HG03103 (cell line): Measurements from ENCODE around the gene IL17RA.

Experiments
- ATAC-seq: cut with Tn5 transposase; IDR thresholded peaks from one replicate; pipeline ENCODE4 v1.9.1; 2021; ENCODE audit warnings: low read depth; ENCODE audit not compliant: unreplicated experiment

The IL17RA gene

DNA sequence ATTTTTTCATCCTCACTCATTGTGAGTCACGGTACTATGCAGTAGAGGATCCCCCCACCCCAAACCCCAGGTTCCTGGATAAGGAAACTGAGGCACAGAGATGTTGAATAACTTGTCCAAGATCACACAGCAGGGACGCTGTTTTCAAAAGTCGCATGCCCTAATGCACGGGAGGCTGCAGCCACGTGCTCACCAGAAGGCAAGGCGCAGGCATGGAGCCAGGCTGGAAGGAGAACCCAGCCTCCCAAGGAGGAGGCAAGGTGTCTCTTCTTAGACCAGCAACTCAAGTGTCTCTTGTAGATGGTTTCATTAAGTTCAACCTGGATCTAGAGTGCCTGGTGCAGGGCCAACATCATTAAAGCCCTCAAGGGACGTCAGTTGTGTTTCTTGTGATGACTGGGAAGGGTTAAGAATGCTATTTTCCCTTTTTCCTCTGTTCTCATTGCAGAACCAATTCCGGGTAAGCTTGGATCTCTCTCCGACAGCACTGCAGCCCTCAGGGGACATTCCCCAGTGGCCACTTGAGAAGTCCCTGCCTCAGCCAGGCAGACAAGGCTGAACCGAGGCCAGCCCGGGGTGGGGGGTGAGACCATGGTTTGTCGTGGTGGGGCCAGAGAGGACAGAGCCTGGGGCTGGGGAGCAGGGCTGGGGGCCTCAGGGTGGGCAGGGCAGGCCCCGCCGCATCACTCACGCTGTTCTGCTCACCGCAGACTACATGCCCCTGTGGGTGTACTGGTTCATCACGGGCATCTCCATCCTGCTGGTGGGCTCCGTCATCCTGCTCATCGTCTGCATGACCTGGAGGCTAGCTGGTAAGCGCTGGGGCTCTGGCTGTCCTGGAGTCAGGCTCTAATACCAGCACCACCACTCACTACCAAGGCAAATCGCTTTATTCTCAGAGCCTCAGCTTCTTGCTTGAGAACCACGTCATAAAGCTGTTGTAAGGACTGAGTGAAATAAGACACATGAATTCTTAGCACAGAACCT, 20.6 kb downstream of the IL17RA start:
- ATAC-seq: no peak

DNA sequence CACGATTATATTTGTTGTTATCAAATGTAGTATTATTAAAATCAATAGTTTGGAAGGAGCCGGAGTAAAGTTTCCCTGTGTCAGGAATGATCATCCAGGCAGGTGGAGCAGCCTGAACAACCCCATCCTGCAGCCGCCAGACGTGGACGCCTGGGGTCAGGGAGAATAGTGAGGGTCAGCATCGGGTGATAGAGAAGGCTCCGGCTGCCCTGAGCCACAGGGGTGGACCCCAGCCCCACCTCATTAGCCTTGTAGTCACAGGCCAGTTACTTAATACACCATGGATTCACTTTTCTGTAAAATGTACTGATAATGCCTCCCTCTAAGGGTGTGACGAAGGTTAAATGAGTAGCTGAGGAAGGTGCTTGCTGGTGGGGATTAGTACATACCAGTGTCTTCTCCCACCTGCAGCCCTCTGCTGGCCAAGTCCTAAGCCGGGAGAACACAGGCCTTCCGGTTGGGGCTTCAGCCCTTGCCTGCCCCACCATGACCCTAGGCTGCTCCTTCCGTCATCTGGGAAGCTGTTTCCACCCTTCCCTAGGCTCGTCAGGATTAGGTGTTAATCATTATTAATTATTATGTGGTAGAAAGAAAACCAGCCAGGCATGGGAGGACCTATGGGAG, 21.5 kb downstream of the IL17RA start:
- no peak for ATAC-seq

DNA sequence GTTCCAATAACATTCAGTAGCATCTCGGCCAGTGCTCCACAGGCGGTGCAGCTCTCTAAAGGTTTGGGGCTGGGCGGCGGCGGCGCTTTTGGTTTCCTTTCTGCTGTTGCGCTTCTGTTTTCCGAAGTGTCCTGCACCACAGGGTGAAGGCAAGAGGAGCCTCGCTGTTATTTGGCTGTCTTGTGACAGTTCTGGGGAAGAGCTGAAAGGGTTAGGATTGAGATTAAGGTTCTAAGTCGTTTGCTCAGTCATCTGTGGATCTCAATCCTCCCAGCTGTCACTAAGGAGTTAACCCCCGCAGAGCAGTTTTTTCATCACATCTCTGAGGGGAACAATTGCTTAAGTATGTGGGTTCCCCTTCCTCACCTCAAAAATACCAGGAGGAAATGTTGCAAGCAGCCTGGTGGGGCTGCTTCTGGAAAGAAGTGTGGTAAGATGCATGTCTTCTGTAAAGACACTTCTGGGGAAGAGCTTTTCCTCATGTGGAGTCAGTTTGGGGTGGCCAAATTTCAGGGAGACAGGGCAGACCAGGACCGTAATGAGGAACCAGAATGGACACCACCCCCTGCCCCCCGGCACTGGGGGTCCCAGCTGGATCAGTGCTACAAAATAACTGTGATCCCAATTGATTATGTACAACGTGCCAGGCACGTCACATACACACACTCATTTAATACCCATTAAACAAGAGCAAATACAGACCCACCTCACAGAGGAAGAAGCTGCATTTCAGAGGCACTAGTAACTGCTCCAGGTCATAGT, 22.2 kb downstream of the IL17RA start:
- no peak for ATAC-seq

DNA sequence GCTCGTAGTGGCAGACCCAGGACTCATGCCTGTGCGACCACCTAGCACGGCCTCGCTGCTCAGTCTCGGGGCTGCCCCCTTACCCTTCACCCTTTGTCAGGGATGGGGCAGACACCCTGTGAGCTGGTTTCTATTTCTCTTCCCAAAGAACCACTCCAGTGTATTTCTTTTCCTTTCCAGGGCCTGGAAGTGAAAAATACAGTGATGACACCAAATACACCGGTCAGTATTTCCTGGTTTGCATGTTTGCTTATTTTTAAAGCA, 22.7 kb downstream of the IL17RA start:
- no peak for ATAC-seq

DNA sequence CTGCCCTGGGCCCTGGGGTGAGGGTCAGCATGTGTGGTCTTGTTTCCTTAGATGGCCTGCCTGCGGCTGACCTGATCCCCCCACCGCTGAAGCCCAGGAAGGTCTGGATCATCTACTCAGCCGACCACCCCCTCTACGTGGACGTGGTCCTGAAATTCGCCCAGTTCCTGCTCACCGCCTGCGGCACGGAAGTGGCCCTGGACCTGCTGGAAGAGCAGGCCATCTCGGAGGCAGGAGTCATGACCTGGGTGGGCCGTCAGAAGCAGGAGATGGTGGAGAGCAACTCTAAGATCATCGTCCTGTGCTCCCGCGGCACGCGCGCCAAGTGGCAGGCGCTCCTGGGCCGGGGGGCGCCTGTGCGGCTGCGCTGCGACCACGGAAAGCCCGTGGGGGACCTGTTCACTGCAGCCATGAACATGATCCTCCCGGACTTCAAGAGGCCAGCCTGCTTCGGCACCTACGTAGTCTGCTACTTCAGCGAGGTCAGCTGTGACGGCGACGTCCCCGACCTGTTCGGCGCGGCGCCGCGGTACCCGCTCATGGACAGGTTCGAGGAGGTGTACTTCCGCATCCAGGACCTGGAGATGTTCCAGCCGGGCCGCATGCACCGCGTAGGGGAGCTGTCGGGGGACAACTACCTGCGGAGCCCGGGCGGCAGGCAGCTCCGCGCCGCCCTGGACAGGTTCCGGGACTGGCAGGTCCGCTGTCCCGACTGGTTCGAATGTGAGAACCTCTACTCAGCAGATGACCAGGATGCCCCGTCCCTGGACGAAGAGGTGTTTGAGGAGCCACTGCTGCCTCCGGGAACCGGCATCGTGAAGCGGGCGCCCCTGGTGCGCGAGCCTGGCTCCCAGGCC, 23.7 kb downstream of the IL17RA start:
- ATAC-seq: no peak

DNA sequence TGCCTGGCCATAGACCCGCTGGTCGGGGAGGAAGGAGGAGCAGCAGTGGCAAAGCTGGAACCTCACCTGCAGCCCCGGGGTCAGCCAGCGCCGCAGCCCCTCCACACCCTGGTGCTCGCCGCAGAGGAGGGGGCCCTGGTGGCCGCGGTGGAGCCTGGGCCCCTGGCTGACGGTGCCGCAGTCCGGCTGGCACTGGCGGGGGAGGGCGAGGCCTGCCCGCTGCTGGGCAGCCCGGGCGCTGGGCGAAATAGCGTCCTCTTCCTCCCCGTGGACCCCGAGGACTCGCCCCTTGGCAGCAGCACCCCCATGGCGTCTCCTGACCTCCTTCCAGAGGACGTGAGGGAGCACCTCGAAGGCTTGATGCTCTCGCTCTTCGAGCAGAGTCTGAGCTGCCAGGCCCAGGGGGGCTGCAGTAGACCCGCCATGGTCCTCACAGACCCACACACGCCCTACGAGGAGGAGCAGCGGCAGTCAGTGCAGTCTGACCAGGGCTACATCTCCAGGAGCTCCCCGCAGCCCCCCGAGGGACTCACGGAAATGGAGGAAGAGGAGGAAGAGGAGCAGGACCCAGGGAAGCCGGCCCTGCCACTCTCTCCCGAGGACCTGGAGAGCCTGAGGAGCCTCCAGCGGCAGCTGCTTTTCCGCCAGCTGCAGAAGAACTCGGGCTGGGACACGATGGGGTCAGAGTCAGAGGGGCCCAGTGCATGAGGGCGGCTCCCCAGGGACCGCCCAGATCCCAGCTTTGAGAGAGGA, 24.5 kb downstream of the IL17RA start:
- ATAC-seq: no peak

DNA sequence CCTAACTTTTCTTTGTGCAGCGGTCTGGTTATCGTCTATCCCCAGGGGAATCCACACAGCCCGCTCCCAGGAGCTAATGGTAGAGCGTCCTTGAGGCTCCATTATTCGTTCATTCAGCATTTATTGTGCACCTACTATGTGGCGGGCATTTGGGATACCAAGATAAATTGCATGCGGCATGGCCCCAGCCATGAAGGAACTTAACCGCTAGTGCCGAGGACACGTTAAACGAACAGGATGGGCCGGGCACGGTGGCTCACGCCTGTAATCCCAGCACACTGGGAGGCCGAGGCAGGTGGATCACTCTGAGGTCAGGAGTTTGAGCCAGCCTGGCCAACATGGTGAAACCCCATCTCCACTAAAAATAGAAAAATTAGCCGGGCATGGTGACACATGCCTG, 25.2 kb downstream of the IL17RA start:
- ATAC-seq: no peak

DNA sequence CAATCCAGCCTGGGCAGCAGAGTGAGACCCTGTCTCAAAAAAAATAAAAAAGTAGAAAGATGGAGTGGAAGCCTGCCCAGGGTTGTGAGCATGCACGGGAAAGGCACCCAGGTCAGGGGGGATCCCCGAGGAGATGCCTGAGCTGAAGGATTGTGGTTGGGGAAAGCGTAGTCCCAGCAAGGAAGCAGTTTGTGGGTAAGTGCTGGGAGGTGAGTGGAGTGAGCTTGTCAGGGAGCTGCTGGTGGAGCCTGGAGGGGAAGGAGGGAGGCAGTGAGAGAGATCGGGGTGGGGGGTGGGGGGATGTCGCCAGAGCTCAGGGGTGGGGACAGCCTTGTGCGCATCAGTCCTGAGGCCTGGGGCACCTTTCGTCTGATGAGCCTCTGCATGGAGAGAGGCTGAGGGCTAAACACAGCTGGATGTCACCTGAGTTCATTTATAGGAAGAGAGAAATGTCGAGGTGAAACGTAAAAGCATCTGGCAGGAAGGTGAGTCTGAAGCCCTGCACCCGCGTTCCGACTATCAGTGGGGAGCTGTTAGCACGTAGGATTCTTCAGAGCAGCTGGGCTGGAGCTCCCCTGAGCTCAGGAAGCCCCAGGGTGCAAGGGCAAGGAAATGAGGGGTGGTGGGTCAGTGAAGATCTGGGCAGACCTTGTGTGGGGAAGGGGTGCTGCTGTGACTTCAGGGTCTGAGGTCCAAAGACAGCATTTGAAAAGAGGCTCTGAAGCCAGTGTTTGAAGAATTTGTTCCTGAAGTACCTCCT, 26.2 kb downstream of the IL17RA start:
- no peak for ATAC-seq

DNA sequence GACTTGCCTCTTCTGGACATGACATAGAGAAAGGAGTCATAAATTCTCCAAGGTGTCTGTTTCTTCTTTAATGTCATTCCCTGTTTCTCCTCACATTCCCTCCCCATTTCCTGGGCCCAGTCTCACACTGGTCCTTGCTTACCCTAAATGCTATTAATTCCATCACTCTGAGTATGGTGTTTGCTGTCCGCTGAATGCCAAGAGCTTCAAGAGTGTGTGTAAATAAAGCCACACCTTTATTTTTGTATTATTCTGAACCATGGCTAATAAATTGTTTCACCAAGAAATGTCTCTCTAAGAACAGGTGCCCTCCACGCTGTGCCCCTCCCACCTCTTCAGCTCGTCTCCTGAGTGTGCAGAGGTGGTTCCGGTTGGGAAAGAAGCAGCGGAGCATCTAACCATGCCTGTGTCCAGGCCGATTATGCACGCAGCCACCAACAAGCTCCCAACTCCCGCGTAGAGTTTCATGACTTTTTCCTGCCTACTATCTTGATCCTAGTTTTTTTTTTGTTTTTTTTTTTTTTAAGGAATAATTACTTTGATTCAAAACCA, 27.8 kb downstream of the IL17RA start:
- no peak for ATAC-seq

DNA sequence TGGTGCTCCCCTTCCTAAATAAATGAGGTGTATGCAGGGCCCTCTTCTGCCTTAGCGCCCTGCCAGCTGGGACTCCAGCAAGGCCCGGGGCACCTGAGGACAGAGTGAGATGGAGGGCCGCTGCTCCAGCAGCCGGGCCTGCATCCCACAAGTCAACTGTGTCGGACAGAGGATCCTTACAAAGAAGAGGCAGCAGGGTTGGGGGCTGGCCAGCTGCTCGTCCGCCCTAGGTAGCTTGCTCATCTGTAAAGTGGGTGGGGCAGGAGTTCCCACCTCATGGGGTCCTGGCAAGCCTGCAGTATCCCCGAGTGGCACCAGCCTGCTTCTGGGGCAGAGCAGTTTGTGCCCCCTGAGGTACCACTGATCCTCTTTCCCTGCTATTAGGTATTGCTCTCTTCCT, 28.8 kb downstream of the IL17RA start:
- no peak for ATAC-seq

DNA sequence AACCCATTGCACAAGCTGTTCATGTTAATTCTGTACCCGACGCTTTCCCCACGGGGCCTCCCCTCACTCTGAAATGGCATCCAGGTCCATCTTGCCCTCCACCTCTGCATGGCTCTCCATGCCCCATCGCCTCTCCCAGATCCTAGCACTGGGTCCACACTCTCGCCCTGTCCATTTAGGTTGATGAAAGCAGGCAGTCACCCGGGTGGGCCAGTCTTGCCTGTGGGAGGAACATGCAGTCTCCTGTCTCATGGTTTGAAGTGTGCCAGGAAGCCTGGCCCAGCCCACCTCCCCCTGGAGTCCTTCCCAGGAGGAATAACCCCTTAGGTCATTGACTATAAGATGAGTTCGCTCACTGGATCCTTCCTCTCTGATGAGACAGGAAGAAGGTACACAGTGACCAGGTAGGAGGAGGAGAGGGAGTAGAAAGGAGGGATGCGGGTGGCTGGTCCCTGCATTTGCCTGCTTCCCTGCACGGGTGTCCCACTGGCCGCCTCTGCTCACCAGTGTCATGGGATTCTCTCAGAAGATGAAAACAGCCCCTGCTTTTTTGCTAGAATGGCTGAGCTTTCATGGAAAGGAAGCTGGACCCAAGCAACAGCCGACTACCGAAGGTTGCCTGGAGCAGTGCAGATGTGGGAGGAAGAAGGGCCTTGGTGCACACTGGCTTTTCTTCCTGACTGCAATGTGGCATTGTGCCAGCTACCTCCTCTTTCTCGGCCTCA, 29.5 kb downstream of the IL17RA start:
- ATAC-seq: no peak

DNA sequence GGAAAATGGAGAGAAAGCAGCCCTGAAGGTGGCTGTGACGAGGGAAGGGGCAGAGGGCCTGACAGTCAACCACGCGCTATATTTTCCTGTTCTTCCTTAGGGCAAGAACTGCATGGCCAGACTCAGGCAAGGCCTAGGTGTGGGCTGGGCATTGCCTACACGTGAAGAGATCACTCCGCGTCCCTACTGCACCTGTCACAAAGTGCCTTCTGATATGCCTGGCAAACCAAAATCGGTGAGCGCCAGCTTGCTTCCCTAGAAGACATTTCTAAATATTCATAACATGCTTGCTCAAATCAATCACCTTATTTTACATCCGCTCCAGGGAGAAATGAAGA, 30.1 kb downstream of the IL17RA start:
- ATAC-seq: no peak

DNA sequence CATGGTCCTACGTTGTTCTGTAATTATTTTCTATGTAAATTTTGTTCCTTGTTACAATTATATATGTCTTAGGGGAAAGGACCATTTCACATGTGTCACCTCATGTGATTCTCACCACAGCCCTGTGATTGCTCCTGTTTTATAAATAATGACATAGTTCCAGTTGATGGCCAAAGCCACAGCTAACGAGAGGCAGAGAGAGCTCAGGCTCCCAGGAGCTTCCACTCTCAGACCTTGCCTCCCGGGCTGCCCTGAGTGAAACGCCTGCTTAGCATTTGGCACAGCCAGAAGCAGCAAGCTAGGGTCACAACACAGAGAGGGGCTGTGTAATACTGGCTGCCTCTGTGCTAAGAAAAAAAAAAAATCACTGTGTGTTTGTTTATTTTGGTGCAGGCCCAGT, 30.4 kb downstream of the IL17RA start:
- no peak for ATAC-seq

DNA sequence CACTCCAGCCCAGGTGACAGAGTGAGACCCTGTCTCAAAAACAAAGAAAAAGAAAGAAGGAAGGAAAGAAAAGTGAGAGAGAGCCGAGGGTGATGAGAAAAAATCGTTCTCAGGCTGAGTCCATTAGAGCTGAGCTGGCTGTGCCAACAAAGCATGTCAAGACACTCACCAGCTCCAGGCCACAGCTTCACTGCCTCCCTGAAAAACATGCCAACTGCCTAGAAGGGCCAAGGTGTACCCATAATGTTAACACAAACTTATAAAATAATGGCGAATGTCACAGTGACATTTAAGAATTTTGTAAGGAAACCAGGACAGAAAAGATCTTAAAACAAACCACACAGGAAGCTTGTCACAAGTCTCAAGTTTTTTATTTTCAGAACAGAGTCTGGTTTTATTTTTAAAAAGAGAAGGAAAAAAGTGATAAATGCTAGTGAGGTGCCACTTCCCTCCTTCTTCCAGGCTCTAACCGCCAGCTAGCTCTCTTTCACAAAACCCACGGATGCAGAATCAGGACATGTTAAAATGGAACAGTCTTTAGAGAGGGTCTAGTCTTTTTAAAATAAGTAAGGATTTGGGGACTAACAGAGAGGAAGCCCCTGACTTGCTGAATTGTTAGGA, 31.3 kb downstream of the IL17RA start:
- no peak for ATAC-seq

DNA sequence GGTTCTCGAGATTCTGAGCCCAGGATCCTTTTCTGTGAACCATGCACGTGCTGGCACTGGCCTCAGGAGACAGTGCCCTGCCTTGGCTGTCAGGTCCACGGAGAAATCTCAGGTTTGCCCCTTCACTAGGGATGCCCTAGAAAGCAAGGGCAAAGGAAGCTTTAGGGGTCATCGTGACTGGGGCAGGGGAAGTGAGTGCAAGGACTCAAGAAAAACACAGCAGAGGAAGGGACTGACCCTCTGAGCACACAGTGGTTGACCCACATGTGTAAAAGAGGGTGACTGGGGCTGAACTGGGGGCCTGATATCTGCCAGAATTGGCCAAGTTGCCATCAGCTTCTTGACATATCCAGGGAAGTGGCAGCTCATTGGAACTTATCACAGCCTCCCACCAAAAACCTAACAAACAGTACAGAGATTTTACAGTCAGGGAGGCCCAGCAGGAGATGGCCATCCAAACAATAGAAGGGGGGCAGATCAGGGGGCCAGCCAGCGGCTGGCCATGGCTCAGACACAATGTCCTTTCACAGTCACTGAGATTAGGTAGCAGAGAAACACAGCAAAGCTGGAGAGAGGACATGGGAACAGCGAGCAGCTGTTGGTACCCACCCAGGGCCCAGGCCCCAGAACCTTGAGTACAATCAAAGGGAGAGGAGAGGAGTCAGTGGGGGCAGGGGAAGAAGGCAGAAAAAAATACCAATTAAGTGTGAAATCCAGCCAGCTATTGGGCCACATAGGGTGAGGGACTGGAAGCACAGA, 32.0 kb downstream of the IL17RA start:
- ATAC-seq: no peak

DNA sequence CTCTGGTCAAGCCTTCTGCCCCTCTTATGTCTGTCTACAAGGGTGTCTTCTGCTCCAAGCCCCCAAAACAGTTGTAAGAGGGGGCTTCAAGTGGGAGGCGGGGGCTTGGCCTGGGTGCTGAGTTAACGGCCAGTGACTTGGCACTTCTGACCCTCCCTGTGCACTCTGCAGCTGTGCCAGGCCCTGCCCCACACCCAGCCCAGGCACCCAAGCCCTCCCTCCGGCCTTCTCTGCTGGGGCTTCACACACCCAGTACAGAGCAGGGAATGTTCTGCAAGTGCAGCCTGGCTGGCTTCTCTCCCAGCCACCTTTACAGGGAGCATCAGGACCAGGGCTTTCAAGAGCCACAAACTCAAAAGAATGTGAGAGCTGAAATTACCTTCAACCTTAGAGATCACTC, 32.6 kb downstream of the IL17RA start:
- no peak for ATAC-seq

DNA sequence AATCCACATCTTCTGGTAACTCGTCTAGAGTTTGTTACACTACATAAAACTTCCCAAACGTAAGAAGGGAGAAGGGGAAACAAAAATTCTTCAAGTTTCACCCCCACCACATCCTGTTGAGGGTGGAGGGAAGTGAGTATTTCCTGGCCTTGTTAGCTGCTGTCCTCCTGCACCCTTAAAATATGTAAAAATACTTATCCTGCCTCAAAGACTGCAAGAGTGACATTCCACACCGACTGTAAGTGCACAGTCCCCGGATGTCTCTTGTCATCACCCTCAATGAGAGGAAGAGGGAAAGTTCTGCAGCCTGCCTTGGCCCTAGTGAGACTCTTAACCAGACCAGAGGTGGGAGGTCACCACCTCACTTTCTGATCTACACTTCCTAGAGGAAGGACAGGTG, 33.1 kb downstream of the IL17RA start:
- ATAC-seq: no peak
